Measurements from ENCODE around the gene CDSN.

The CDSN gene

DNA sequence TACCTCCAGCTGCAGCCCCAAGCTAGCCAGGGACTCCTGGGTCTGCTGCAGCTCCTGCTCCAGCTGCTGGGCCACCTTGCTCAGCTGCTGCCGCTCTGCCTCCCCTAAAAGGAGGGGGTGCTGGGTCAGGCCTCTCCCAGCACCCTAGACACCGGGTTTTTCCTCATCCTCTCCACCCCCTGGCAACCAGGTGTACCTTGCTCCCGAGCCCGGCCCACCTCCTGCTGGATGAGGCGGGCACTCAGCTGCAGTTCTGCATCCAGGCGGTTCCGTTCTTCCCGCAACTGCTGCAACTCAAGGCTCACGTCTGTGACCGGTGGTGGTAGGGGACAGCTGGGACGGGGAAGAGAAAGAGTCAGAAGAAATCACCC lies 24.7 kb upstream of the CDSN start:
- no peak for DNase-seq

DNA sequence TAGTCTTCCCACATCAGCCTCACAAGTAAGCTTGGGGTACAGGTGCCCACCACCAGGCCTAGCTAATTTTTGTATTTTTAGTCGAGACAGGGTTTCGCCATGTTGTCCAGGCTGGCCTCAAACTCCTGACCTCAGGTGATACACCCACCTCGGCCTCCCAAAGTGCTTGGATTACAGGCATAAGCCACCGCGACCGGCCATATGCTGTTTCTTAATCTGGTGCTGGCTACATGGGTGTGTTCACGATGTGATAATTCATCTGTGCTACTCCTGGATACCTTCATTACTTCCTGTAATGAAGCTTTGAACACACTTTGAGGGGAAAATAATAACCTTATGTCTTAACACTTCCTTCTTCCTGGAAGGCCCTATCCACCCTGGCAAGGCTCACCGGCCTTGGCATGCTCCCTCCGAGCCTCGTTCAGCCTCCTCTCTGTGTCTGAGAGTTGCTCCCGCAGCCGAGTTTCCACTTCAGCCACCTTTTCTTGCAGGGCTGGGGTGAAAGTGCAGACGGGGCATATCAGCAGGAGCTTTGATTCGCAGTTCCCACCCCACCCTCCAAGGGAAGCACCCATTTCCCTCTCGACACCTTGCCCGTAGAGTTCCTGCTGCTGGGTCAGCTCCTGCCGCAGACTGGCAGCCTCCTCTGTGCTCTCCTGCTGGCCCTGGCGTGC lies 24.2 kb upstream of the CDSN start:
- DNase-seq, result no peak

GRCh38 chr6:31143148-31143547 lies 22.9 kb upstream of the CDSN start:
- DNase-seq, result no peak

DNA sequence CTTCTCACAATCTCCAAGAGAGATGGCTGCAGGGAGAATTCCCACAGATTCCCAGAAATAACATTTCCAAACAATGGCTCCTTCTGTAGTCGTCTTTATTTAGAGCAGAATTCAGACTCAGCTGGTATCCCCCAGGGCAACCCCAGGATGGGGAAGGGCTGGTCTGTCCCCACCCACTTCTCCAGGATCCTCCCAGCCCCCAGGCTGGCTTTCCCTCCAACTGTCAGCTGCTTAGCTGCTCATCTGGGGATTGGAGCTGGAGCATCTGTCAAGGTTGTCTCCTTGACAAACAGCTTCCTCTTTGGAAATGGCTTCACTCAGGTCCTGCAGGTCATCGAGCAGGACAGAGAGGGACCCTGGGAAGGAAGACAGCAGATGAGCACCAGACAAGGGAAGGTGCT lies 22.1 kb upstream of the CDSN start:
- no peak for DNase-seq

- no peak for DNase-seq
These were observed 20.4 kb upstream of the CDSN start for GRCh38 chr6:31140643-31141042.

- DNase-seq, result no peak
These were observed 19.4 kb upstream of the CDSN start for GRCh38 chr6:31139599-31139998.

GRCh38 chr6:31138982-31139381 lies 18.7 kb upstream of the CDSN start, which contains the start of gene PSORS1C2:
PSORS1C2 (minus strand) TSS chr6:31139066; CDS start chr6:31139026, 40 bp downstream.
- DNase-seq, result no peak

DNA sequence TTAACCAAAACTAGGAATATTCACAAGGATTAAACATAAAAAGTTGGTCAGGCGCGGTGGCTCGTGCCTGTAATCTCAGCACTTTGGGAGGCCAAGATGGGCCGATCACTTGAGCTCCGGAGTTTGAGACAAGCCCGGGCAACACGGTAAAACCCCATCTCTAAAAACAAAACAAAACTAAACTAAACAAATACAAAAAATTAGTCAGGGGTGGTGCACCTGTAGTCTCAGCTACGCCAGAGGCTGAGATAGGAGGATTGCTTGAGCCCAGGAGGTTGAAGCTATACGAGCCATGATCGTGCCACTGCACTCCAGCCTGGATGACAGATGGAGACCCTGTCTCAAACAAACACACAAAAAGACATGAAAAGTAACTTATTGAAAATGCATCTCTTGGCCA lies 15.5 kb upstream of the CDSN start:
- DNase-seq, result no peak

DNA sequence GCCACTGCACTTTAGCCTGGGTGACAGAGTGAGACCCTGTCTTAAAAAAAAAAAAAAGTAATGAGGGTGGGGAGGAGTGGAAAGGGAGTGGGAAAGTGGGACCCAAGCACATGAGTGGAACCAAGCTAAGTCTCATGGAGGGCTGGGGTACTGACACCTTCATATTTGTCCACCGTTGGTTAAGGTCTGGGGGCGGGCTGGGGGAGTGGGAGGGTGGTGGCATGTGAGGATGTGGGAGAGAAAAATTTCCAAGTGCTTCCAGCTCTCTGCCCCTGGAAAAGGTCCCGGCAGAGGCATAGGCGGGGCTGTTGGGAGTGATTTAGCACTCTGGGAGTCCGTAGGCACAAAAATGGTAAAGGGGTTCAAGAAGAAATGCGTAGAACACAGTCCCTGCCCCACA lies 12.6 kb upstream of the CDSN start:
- no peak for DNase-seq

DNA sequence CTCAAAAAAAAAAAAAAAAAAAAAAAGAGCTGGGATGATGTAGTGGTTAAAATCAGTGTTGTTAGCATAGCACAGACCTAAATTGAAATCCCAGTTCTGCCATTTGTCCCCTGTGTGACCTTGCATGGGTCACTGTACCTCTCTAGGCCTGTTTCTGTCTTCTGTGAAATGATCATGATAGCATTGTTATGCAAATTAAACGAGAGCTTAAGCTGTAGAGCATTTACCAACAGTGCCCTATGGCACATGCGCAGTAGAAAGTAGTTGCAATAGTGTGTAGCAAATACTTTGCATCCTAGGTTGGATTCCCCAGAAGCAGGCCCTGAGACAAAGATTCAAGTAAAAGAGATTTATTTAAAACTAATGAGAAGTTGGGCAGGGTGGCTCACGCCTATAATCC lies 11.3 kb upstream of the CDSN start:
- no peak for DNase-seq

DNA sequence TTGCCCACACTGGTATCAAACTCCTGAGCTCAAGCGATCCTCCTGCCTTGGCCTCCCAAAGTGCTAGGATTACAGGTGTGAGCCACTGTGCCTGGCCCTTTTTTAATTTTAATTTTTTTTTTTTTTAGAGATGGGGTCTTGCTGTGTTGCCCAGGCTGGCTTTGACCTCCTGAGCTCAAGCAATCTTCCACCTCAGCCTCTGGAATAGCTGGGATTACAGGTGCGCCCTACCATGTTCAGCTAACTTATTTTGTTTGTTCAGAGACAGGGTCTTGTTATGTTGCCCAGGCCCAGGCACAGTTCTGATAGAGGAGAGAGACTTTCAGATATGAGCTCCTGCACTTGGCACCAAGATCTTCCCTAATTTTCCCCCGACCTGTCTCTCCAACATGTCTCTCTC lies 10.5 kb upstream of the CDSN start:
- no peak for DNase-seq

- DNase-seq, result no peak
These were observed 8.9 kb upstream of the CDSN start for GRCh38 chr6:31129130-31129529.

DNA sequence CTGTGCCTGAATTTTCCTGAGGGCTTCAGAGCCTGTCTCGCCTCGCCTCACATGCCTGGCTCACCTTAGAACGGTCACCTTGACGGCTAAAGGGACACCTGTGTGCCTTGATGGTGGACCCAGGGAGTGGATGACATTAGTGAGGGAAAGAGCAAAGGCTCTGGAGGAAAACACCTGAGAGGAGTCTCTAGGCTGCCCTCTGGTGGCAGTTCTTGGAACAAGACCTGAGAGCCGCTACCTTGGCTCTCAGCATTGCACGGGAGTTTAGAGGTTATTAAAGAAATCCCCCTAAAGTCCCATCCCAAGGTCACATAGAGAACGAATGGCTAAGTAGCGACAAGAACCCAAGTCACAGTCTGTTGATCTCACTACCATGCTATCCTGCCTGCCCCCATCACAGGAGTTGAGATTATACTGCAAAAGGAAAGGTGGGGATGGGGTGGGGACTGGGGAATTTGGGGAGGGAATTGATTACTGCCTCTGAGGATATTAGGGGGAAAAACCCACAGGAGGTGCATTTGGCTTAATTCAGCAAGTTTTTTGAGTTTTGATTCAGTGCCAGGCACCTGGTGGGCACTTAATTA lies 7.9 kb upstream of the CDSN start:
- DNase-seq, result peak; percentile 67

GRCh38 chr6:31126396-31127175 lies 6.3 kb upstream of the CDSN start:
- no peak for DNase-seq

DNA sequence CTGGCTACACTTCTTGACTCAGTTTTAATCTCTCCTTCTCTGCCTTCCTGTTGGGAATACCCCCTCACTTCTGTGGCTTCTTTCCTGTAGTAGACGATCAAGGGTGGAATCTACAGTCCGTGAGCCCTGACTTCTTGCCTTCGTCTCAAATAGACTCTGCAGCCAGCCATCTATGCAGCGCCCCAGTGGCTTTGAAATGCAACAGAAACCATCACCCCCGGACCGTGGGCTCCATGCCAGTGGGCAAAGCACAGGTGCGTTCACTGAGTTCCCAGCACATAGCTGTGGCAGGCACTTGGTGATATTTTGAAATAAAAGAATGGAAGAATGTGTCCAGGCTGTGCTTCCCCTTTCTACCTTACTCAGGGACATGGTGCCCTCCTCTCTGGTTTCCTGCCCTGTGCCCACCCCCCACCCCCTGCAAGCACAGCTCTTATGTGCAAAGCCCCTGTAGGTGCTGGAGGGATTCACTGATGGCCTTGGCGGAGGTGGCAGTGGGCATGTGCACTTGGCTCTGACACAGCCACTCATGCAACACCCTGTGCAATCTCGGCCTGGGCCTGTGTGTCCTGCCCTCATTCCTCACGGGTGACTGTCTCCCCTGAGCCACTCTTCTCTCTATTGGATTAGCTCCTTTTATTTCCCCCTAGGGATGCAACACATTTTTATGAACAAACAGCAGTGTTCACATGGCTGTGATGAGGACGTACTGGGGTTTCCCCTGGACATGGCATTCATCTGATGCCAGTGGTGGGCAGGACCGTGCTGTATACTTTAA lies 5.5 kb upstream of the CDSN start:
- no peak for DNase-seq

- DNase-seq, result no peak
These were observed 4.9 kb upstream of the CDSN start for GRCh38 chr6:31125162-31125561.

GRCh38 chr6:31122791-31123706 lies 2.8 kb upstream of the CDSN start:
- DNase-seq, result no peak

DNA sequence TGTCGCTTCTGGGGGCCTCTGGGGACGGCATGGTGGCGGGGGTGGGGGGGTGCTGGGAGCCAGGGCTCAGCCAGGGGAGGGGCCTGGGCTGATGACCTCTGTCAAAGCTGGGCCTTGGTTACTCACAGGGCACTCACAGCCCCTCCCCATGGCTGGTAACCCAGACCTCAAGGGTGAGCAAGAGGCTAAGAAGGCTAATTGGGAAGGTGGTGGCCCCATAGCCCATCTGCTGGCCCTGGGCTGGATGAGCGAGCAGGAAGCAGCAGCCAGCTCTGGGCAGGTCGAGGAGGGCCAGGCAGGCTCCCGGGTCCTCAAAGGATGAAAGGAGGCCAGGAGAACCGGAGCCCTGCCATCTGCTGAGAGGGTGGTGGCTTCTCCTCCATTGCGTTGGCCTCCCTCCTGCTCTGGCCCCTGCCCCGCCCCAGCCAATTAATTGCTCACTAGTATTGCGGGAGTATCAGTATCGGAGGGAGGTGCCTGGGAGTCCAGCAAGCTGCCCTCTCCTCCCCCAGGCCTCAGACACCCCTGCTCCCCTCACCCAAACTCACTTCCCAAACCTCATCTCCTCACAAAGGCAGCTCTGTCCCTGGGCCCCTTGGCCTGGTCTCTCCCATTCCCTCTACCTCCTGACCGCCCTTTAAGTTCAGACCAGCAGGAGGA lies 1.0 kb upstream of the CDSN start:
- DNase-seq, result no peak

DNA sequence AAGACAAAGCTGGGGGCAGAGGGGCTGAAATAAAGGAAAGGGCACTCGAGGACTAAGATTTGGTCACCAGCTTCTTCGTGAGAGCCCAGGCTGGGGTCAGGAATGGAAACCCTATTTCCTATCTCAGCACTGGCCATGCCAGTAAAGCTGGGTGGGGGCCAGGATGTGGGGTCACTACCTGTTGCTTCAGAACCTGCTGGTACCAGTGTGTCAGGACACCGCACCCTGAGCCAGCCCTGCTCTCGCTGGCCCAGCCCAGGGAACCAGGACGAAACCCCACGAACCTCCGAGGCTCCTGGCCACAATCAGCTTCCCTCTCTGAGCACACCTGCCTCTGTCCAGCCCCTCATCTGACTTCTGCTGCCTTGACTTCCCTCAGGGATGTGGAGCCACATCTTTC lies 2.1 kb downstream of the CDSN start:
- no peak for DNase-seq

DNA sequence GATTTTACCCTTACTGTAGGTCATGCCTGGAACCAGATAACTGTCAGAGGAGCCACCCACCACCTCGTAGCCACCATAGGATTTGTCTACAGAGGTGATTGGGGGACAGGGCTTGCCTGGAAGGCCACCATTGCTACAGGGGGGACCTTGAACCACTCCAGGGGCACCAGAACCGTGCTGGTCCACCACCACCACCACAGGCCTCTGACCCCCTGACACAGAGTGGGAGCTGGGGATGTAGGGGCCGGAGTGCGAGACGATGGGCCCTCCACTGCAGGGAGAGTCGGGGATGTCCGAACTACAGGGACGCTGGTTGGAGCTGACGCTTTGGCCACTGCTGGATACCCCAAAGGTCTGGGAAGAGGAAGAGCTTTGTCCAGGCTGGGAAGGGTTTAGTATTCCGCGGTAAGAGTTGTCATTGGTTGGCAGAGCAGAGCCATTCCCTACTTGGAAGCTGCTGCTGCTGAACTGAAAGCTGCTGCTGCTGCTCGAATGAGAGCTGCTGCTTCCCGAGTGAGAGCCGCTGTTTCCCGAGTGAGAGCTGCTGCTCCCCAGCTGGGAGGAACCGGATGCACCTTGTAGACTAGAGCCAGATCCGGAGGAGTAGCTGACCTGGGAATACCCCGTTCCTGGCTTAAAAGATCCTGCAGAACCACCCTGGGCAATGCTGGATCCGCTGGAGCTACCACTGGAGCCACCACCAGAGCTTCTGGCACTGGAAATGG lies 3.4 kb downstream of the CDSN start:
- DNase-seq, result no peak

DNA sequence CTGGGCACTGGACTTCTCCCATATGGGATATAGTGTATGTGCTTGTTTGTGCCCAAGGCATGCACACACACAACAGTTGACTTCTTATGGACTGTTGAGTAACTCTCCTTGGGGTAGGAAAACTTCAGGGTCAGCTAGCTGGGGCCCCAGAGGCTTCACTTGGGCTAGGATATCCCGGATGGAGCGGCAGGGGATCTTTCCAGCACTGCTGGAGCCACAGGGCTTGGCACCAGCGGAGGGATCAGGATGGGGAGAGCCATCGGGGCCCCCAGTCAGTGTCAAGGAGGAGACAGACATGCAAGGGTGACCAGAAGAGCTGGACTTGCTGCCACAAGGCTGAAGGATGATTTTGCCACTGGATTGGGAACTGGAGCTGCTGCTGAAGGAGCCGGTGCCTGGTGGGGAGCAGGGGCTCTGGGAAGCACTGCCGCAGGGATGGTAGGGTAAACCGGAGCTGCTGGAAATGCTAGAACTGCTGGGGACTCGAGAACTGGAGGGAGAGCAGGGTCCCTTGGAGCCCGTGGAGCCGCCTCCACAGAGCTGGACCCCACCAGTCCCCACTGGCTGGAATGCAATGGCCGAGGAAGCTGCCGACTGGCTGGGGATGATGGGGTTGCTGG lies 4.2 kb downstream of the CDSN start:
- no peak for DNase-seq

All from stimulated activated CD4-positive, alpha-beta T cell treated with anti-CD3 and anti-CD28 coated beads, Interleukin-12 subunit alpha, Interleukin-12 subunit beta, amount 100 ng/mL, for 4 hours (primary cell).